ENCODE measurements around the gene EYA4. TPM values are rescaled to one million over a fixed set of nuclear protein-coding genes. Genes with fewer than 3 reads are reported as not detected.

Gene EYA4
- total RNA-seq, 1 experiment from 2014 or later, result not detected

DNA sequence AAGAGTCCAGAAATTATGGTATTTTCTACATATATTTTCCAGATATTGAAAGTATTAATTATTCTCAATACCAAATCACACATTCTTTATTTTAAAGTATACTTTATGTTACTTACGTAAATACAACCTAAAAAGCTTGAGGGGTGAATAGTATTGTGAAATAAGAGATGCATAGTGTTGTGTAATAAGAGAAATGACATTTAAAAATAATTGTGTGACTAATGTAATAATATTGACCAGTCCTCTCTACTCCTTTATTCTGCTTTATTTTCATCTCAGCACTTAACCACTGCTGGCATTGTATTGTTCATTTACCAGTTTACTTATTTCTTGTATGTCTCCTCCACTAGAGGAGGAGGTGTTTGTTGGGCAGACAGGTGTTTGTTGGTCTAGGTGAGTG lies 135.6 kb downstream of the EYA4 start:
- BruUV-seq (replicated peaks), result no TSS peak
- no peak for DNase-seq (ENCODE audit: unreplicated experiment)
- Mint-ChIP-seq H3K36me3 (ENCODE audit: insufficient read depth, unreplicated experiment) (no peaks in the 10 kb centered on the region), H3K27me3 (ENCODE audit: insufficient read depth, unreplicated experiment) (peaks cover 83% of the 10 kb centered on the region), H3K27ac (ENCODE audit: low read depth, unreplicated experiment) (no peak overlapping the region), H3K9me3 (ENCODE audit: unreplicated experiment) (no peaks in the 10 kb centered on the region), H3K4me3 (ENCODE audit: unreplicated experiment) (no peak overlapping the region), H3K4me1 (ENCODE audit: insufficient read depth, unreplicated experiment) (no peaks in the 10 kb centered on the region)
- no peak for TF ChIP-seq CTCF (IDR thresholded peaks at IDR 0.05; ENCODE audit: unreplicated experiment)
- ChIA-PET POLR2A (no interaction called here), CTCF (no interaction called here)
- intact Hi-C loops (cut with micrococcal nuclease), result no loop called here

- Mint-ChIP-seq H3K27ac (ENCODE audit: low read depth, unreplicated experiment) (no peak overlapping the region), H3K4me1 (ENCODE audit: insufficient read depth, unreplicated experiment) (no peaks in the 10 kb centered on the region), H3K27me3 (ENCODE audit: insufficient read depth, unreplicated experiment) (peaks cover 85% of the 10 kb centered on the region), H3K36me3 (ENCODE audit: insufficient read depth, unreplicated experiment) (no peaks in the 10 kb centered on the region), H3K9me3 (ENCODE audit: unreplicated experiment) (no peaks in the 10 kb centered on the region), H3K4me3 (ENCODE audit: unreplicated experiment) (no peak overlapping the region)
- BruUV-seq (replicated peaks), result no TSS peak
- intact Hi-C loops (cut with micrococcal nuclease), result no loop called here
- ChIA-PET CTCF (no interaction called here), POLR2A (no interaction called here)
- no peak for DNase-seq (ENCODE audit: unreplicated experiment)
- no peak for TF ChIP-seq CTCF (IDR thresholded peaks at IDR 0.05; ENCODE audit: unreplicated experiment)
Observed at GRCh38 chr6:133377219-133377618, 136.1 kb downstream of the EYA4 start.

DNA sequence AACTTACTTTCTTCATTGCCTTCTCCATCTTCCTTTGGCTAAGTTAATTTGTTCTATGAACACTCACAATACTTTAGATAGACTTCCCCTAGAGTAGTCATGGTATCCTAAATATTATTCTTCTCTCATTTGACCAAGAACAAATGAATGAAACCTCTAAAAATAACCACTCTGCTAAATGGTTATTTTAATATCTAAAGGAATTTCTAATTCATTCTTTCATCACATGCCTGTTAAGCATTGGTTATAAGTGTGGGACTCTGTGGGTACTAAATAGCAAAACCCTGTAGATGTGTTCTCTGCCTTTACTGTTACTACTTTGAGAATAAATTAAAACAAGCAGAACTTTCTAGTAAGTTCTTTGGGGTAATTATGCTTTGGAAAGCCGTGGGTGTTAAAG lies 138.9 kb downstream of the EYA4 start:
- H3K27me3 Mint-ChIP-seq (ENCODE audit: insufficient read depth, unreplicated experiment), result peaks cover 86% of the 10 kb centered on the region
- H3K4me1 Mint-ChIP-seq (ENCODE audit: insufficient read depth, unreplicated experiment), result no peaks in the 10 kb centered on the region
- no peaks in the 10 kb centered on the region for H3K9me3 Mint-ChIP-seq (ENCODE audit: unreplicated experiment)
- no peak for TF ChIP-seq CTCF (IDR thresholded peaks at IDR 0.05; ENCODE audit: unreplicated experiment)
- H3K36me3 Mint-ChIP-seq (ENCODE audit: insufficient read depth, unreplicated experiment), result no peaks in the 10 kb centered on the region
- ChIA-PET POLR2A (no interaction called here), CTCF (no interaction called here)
- BruUV-seq (replicated peaks), result no TSS peak
- DNase-seq (ENCODE audit: unreplicated experiment), result no peak
- intact Hi-C loops (cut with micrococcal nuclease), result no loop called here
- H3K4me3 Mint-ChIP-seq (ENCODE audit: unreplicated experiment), result no peak overlapping the region
- H3K27ac Mint-ChIP-seq (ENCODE audit: low read depth, unreplicated experiment), result no peak overlapping the region

DNA sequence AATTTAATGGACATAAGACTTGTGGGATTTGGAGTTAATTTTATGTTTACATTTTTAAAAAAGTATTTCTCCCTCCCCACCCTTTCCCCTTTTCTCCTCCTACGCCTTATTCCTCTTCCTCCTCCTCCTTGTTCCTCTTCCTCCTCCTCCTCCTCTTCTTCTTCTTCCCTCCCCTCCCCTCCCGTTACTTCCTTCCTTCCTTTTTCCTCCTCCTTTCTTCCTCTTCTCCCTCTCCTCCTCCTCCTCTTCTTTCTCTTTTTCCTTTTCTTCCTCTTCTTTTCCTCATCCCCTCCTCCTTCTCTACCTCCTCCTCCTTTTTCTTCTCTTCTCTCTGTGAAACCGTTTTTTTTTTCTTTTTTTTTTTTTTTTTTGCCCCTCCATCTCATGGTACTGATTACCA lies 139.6 kb downstream of the EYA4 start:
- intact Hi-C loops (cut with micrococcal nuclease), result no loop called here
- Mint-ChIP-seq H3K4me1 (ENCODE audit: insufficient read depth, unreplicated experiment) (no peaks in the 10 kb centered on the region), H3K27ac (ENCODE audit: low read depth, unreplicated experiment) (no peak overlapping the region), H3K4me3 (ENCODE audit: unreplicated experiment) (no peak overlapping the region), H3K9me3 (ENCODE audit: unreplicated experiment) (no peaks in the 10 kb centered on the region), H3K36me3 (ENCODE audit: insufficient read depth, unreplicated experiment) (no peaks in the 10 kb centered on the region), H3K27me3 (ENCODE audit: insufficient read depth, unreplicated experiment) (peaks cover 93% of the 10 kb centered on the region)
- TF ChIP-seq CTCF (IDR thresholded peaks at IDR 0.05; ENCODE audit: unreplicated experiment), result no peak
- CTCF ChIA-PET, result no interaction called here
- no peak for DNase-seq (ENCODE audit: unreplicated experiment)
- BruUV-seq (replicated peaks), result no TSS peak
- POLR2A ChIA-PET, result no interaction called here
